ENCODE data around the gene SSU72.
"Not testable (repeated sequence)": the region's sequence is repeated elsewhere in the genome, so short reads cannot be mapped to it uniquely, and the experiment has no call there.

DNA sequence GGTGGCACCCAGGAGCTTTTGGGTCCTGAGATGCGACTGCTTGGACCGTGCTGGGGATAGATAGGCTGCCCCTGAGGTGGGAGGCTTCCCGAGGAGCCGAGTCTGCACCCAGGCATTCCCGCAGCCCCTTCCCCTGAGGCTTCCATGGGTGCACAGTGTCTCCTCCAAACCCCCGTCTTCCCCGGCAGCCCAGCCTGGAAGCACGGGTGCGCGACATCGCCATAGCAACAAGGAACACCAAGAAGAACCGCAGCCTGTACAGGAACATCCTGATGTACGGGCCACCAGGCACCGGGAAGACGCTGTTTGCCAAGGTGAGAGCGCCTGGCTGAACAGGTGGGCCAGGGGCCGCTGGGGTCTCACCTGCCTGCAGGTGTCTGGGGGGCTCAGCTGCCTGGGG is 51.0 kb downstream of the SSU72 start:
- TF ChIP-seq, protein P1, sequence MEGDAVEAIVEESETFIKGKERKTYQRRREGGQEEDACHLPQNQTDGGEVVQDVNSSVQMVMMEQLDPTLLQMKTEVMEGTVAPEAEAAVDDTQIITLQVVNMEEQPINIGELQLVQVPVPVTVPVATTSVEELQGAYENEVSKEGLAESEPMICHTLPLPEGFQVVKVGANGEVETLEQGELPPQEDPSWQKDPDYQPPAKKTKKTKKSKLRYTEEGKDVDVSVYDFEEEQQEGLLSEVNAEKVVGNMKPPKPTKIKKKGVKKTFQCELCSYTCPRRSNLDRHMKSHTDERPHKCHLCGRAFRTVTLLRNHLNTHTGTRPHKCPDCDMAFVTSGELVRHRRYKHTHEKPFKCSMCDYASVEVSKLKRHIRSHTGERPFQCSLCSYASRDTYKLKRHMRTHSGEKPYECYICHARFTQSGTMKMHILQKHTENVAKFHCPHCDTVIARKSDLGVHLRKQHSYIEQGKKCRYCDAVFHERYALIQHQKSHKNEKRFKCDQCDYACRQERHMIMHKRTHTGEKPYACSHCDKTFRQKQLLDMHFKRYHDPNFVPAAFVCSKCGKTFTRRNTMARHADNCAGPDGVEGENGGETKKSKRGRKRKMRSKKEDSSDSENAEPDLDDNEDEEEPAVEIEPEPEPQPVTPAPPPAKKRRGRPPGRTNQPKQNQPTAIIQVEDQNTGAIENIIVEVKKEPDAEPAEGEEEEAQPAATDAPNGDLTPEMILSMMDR (IDR thresholded peaks at IDR 0.05) = not testable (repeated sequence)
- TF ChIP-seq POLR2AphosphoS5, EP300, POLR2A (IDR thresholded peaks at IDR 0.05): not testable (repeated sequence)
